ENCODE data around the gene SHISAL2A.

The SHISAL2A gene

DNA sequence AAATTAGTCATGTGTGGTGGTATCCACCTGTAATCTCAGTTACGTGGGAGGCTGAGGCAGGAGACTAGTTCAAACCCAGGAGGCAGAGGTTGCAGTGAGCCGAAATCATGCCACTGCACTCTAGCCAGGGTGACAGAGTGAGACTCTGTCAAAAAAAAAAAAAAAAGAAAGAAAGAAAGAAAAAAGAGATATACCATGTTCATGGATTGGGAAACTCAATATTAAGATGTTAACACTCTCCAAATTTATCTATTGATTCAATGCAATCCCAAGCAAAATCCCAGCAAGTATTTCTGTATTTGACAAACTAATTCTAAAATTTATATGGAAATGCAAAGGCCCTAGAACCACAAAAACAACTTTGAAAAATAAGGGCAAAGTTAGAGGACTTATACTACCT is 11.0 kb upstream of the SHISAL2A start:
- DNase-seq (ENCODE audit: low read depth in 2 of 2): no peak

DNA sequence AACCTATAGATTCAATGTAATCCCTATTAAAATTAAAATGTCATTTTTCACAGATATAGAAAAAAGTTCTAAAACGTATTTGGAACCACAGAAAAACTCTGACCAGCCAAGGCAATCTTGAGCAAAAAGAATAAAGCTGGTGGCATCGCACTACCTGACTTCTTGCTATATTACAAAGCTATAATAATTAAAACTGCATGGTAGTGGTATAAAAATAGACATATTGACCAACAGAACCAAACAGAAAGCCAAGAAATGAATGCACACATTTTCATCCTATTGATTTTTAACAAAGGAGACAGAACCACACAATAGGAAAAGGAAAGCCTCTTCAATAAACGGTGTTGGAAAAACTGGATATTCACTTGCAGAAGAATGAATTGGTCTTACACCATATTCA is 9.2 kb upstream of the SHISAL2A start:
- DNase-seq (ENCODE audit: low read depth in 2 of 2): no peak

DNA sequence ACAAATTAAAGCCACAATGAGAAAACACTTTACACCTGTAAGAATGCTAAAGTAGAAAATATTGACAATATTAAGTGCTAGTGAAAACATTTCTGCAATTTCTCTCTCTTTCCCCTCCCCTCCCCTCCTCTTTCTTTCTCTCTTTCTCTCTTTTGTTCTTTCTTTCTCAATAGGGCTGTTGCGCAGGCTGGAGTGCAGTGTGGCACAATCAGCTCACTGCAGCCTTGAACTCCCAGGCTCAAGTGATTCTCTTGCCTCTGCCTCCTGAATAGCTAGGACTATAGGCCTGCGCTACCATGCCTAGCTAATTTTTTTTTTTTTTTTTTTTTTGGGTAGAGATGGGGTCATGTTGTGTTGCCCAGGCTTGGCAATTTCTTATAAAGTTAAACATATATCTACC is 5.9 kb upstream of the SHISAL2A start:
- no peak for DNase-seq (ENCODE audit: low read depth in 2 of 2)

DNA sequence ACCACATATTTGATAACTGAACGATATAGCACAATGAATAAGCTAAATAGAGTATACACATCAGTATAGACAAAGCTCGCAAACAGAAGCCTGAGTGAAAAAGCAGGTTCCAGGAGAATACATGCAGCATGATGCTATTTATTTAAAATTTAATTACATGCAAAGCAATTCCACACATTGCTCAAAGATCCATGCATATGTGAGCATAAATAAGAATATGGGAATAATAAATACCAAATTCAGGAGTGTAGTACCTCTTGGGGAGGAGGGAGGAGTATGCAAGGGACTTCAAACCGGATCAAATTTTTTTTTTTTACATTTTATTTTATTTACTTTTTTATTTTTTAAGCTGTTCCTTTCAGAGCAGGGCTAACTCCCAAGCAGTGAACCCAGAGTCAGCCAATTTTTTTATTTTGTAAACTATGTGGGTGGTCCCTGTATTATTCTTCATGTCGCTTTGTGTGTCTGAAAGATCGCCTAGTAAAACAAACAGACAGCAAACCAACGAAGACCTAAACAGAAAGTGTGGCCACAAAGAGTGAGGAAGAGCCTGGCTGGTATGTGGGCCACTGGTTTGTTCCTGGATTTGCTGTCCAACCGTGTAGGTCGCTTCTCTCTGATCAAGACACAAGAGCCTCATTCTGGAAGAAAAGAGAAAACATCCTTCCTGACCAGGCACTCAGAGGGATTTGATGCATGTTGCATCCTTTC is 4.2 kb upstream of the SHISAL2A start:
- DNase-seq (ENCODE audit: low read depth in 2 of 2): no peak

DNA sequence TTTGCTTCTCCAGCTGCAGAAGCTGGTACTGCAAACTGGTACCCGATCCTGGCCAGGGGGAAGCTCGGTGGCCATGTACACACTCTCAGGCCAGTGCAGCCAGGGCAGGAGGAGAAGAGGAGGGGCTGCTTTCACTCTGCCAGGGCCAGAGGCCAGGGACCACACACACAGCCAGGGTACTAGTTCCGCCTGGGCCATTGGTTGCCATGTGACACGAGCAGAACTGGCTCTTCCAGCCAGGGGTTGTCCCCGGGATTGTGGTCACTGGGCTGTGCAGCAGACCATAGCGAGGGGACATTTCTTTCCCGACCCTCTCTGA is 3.7 kb upstream of the SHISAL2A start:
- no peak for DNase-seq (ENCODE audit: low read depth in 2 of 2)

DNA sequence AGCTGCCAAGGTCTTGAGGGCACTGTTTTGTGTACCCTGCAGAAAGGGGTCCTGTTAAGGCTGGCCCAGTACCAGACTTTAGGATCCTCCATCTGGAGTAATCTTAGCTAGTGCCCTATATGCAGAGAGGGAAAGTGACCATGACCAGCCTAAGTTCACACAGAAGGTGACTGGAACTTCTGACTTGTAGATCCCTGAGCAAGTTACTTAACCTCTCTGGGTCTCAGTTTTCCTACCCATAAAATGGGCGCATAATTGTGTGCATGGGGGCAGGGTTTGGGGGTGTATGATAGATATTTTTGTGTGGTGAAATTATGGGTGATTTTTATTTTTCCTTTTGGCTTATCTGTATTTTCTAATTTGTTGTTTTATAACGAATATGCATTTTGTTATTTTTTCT is 3.3 kb upstream of the SHISAL2A start:
- no peak for DNase-seq (ENCODE audit: low read depth in 2 of 2)

DNA sequence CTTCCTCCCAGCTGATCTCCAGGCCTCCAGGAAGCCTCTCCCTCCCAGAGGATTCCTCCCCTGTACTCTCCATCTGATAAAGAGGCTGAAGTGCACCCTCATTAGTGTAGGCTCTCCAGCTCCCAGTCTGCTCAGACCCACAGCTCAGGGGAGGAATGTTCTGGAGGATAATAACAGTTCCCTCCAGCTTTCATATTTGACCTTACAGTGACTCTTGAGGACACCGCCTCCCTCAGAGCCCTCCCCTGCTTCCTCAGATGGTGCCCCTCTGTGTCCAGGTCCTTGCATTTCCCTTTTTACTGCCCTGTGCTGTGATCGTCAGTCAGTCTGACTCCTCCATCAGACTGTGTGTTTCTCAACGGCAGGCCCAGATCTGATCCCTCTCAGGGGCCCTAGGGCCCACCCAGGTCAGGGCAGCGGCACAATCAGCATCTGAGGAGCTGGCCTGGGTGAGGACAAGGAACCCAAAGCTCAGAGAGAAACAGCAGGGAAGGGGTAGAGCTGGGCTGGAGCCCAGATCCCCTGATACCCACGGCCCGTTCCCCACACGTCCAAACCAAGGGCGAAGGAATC is 1.1 kb upstream of the SHISAL2A start:
- DNase-seq (ENCODE audit: low read depth in 2 of 2): no peak

DNA sequence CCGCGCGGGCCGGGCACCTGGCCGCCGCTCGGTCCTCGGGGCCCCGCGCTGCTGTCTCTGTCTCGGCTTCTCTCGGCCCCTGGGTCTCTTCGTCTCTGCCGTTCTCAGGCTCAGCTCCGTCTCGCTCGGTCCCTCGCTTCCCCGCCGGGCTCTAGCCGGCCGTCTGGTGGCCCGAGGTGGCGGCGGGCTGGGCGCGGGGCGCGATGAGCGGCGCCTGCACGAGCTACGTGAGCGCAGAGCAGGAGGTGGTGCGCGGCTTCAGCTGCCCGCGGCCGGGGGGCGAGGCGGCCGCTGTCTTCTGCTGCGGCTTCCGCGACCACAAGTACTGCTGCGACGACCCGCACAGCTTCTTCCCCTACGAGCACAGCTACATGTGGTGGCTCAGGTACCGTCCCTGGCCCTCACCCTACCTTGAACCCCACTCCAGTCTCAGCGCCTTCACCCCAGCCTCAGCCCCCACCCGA is 355 bp downstream of the SHISAL2A start:
- DNase-seq (ENCODE audit: low read depth in 2 of 2): no peak

DNA sequence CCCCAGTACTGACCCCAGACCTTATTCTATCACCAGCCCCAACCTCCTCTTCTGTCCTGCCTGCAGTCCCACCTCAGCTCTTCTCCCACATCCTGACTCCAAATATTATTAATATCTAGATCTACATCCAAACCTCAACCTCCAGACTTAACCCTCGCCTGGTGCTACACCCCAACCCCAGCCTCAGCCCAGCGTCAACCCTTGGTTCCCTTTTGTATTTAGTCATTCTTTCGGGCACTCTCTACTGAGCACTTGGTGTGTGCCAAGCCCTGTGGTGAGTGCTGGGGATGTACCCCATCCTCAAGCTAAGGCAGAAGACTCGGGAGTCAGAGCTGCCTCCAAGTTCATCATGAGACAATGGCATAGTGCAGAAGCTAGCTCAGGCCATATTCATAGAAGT is 1.1 kb downstream of the SHISAL2A start:
- DNase-seq (ENCODE audit: low read depth in 2 of 2): no peak

DNA sequence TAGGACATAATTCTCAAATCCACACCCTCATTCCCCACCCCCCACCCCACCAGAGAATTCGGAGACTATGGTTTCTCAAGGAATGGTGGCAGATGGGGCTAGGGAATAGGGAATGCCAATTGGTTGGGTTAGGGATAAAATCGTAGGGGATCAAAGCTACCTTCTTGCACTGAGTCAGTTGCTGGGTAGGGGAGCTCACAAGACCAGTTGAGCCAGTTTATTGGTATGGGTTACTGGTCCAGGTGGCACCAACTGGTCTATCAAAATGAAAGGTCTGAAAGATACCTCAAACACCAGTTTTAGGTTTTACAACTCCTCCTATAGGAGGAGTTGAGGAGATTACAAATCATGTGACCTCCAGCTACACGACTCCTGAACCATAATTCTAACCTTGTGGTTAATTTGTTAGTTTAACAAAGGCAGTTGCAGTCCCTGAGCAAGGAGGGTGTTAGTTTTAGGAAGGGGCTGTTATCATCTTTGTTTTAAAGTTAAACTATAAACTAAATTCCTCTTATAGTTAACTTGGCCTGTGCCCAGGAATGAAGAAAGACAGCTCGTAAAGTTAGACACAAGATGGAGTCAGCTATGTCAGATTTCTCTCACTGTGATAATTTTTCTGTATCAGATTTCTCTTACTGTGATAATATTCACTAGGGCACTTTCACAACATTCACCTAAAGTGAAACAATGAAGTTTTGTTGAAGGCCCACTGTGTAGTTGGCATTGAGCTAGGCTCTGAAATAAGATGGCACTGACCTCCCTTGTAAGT is 2.5 kb downstream of the SHISAL2A start:
- no peak for DNase-seq (ENCODE audit: low read depth in 2 of 2)

DNA sequence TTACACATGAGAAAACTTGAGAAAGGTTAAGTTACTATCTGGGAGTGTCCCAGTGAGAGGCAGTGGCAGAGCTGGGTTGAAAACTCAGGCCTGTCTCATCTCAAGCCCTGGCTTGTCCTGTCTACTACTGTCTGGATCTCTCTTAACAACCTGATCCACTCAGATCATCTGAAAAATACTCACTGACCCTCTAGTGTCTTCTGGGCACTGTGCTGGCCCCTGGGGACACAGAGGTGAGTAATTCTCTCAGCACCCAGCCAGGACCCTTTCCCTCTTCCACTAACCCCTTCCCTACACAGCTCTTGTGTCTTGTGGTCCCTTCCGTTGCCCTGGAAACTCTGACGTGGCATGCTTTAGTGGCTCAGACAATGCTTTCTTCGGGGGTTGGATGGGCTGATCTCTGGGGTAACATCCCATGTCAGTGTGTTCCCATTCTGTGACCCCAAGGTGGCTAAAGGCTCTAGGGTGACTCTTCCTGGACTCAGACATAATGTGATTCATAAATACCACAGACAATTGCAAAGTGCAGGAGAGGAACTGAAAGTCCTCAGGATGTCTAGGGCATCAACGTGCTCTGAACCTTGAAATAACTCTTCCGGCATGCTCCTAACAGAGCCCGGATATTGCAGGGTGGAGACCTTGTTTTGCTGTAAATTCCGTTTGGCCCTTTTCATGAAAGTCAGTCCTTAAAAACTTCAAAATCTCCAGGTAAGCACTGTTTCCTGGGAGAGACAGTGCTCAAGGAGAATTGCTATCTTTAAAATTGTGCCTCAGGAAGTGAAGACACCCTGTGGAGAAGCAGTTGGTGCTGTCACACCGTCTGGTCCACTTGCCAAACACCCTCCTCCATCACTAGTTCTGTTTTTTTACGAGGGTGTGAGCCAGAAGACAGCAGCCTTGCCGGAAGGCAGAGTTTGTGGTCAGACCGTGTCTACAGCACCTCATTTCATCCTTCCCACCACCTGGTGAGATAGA is 4.0 kb downstream of the SHISAL2A start:
- DNase-seq (ENCODE audit: low read depth in 2 of 2): peak in 1 of 2 donors; percentile 47

DNA sequence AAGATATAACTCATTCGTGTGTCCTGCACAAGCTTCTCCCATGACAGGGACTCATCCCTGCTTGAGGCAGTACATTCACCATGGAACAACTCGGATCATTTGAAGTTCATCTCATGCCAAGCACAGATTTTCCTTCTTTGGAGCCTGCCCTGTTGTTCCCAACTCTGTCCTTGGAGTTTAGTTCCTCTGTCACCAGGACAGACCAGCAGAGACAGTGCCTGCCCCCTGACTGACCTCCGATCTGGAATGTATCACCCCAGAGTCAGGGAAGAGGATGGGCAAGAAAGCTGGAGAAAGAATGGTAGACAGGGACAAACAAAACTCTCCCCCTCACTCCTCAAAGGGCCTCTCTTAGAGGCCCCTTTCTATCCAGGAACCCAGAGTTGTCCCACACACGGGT is 5.0 kb downstream of the SHISAL2A start:
- DNase-seq (ENCODE audit: low read depth in 2 of 2): no peak

DNA sequence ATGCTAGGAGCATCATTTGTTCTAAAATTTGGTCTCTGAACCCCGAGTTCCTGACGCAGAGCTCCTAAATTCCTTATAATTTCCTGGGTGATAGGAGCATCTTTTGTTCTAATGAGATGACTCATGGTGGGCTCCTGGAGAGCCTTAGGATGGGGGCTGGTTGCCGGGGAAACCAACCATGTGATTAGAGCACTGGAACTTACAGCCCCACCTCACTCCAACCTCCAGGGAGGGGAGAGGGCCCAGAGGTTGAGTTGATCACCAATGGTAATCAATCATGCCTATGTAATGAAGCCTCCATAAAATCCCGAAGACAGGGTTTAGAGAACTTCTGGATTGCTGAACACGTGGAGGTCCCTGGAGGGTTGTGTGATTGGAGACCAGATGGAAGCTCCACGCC is 7.7 kb downstream of the SHISAL2A start:
- DNase-seq (ENCODE audit: low read depth in 2 of 2): no peak

DNA sequence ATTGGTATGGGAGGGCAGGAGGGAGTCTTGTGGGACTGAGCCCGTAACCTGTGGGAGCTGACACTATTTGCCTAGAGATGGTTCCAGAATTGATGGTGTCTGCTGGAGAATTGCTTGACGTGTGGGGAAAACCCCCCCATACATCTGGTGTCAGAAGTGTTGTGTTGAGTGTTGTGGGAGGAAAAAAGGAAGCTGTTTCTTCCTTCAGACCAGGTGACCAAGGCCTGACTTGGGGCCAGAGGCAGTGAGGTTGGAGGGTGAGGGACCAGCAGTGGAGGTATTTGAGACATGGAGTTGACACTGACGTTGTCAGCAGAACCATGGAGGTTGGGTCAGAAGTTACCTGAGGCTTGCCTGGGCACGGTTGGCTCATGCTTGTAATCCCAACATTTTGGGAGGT is 8.3 kb downstream of the SHISAL2A start:
- no peak for DNase-seq (ENCODE audit: low read depth in 2 of 2)

DNA sequence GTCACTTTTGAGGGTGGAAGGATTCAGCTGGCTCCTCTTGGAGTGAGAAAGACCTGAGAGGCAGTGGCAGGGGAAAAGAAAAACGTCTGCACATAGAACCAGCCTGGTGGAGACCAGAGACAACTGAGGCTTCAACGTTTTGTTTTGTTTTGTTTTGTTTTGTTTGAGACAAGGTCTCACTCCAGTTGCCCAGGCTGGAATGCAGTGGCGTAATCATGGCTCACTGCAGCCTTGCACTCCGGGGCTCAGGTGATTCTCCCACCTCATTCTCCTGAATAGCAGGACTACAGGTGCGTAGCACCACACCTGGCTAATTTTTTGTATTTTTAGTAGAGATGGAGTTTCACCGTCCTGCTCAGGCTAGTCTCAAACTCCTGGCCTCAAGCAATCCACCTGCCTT is 12.3 kb downstream of the SHISAL2A start:
- no peak for DNase-seq (ENCODE audit: low read depth in 2 of 2)

DNA sequence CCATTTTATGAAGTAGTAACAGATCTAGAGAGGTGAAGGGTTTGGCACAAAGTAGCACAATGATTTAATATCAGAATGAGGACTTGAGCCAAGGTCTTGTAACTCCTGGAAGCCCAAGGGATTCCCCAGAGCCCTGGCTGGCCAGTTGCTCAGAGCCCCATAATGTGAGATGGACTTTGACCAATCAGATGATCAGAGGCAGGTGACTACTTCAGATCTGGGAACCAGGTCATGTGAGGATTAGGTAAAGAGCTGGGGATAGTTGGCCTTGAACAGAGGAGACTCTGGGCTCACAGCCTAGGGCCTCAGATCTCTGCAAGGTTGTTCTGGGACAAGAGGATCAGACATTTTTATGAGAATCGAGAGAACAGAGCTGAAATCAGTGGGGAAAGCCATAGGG is 18.9 kb downstream of the SHISAL2A start:
- DNase-seq (ENCODE audit: low read depth in 2 of 2): no peak

DNA sequence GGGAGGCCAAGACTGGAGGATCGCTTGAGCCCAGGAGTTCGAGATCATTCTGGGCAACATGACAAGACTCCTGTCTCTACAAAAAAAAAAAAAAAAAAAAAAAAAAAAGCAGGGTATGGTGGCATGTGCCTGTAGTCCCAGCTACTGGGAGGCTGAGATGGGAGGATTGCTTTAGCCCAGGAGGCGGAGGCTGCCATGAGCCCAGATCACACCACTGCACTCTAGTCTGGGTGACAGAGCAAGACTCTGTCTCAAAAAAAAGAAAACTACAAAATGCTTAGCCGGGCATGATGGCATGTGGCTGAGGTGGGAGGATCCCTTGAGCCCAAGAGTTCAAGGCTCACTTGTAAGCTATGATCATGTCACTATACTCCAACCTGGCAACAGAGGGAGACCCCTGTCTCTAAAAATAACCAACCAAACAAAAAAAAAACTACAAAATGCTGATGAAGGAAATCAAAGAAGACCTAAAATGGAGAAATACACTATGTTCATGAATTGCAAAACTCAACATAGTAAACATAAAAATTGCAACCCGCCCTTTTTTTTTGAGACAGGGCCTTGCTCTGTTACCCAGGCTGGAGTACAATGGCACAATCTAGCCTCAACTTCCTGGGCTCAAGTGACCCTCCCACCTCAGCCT is 20.4 kb downstream of the SHISAL2A start:
- no peak for DNase-seq (ENCODE audit: low read depth in 2 of 2)

DNA sequence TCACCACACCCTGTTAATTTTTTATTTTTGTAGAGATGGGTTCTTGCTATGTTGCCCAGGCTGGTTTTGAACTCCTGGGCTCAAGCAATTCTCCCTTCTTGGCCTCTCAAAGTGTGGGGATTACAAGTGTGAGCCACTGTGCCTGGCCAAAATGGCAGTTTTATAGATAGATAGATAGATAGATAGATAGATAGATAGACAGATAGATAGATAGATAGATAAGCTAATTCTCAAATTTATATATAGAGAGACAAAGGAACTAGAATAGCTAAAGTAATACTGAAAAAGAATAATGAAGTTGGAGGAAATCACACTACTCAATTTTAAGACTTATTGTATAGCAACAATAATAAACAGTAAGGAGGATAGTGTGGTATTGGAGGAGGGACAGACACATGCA is 21.1 kb downstream of the SHISAL2A start:
- DNase-seq (ENCODE audit: low read depth in 2 of 2): no peak

DNA sequence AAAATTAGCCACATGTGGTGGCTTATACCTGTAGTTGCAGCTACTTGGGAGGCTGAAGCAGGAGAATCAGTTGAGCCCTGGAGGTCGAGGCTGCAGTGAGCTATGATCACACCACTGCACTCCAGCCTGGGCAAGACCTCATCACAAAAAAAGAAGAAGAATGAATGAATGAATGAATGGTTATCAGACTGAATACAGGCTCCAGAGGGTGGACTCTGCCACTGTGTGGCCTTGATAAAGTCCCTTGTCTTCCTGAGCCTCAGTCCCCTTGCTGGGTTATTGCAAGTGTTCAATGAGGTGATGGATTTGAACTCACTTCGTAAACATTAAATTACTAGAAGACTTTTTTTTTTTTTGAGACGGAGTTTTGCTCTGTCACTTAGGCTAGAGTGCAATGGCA is 24.7 kb downstream of the SHISAL2A start:
- DNase-seq (ENCODE audit: low read depth in 2 of 2): no peak

DNA sequence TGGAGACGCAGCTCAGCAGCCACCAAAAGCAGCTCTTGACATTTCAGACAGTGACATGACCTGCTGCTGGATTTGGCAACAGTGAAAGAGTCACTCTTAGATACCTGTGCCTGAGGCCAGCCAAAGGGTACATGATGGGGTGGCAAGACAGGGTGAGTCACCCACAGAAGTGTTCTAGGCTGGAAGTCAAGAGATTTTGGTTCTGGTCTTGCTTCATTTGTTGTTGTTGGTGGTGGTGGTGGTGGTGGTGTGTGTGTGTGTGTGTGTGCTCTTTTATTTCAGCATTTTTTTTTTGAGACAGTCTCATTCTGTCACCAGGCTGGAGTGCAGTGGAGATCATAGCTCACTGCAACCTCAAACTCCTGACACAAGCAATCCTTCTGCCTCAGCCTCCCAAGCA is 25.8 kb downstream of the SHISAL2A start:
- DNase-seq (ENCODE audit: low read depth in 2 of 2): no peak

DNA sequence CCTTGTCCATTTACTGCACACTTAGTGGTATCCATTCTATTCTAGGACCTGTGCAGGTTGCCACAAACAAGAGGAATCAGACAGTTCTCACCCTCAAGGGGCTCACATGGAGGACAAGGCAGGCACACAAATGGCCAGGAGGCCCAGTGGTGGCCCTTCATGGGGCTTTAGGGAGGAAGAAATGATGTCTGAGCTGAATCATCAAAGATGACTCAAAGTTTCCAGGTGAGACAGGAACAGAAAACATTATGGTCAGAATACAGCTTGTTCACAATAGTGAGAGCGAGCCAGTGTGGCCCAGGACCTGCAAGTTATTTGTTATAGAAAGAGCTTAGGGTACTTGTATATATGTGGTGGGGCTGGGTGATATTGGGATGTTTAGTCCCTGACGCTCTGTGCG is 26.4 kb downstream of the SHISAL2A start:
- DNase-seq (ENCODE audit: low read depth in 2 of 2): no peak
